Endothelial cell of umbilical vein (primary cell): ENCODE results near the gene SLC45A2. TPM values are rescaled to one million over a fixed set of nuclear protein-coding genes. Genes with fewer than 3 reads are reported as not detected.

Source experiments
- BruUV-seq: library from RNA; stranded (reverse); fragments of 400-500 nt; replicated peaks from 2 replicates; lab custom pipeline; 2021; lab: Mats Ljungman, UMichigan
- CTCF ChIA-PET: fragments of 300-600, 350-600 bp; sonication (Branson Sonifier 250); formaldehyde crosslinking; loops from one replicate; lab custom pipeline; 2021; ENCODE audit warnings: antibody characterized with exemption, inconsistent platforms; lab: Charles Lee
- POLR2A ChIA-PET: fragments of 300-600, 350-600 bp; sonication (Branson Sonifier 250); formaldehyde crosslinking; loops from one replicate; lab custom pipeline; 2021; ENCODE audit warnings: antibody characterized with exemption, inconsistent platforms; lab: Charles Lee
- DNase-seq: peaks from one replicate; pipeline ENCODE4 v3.0.0-alpha.2; 2011; ENCODE audit warnings: low read depth, low spot score
- FAIRE-seq: peaks from 2 replicates; lab custom pipeline; 2011; peaks lifted over from hg19 to GRCh38; lab: Jason Lieb, UNC
- H2AFZ ChIP-seq: 2 replicates; pipeline ENCODE4 v1.6.0; 2012; ENCODE audit warnings: low read depth, low read length, control low read depth, inconsistent platforms
- H3K27ac ChIP-seq: 2 replicates; pipeline ENCODE4 v1.5.1; 2011; ENCODE audit warnings: low read depth, mild to moderate bottlenecking, control low read depth, low read length, moderate library complexity; ENCODE audit not compliant: insufficient read depth
- H3K27me3 ChIP-seq, 2 experiments: 2 replicates each; pipeline versions ENCODE4 v1.6.0 to v1.6.1; 2011; ENCODE audit warnings: low read length in 2 of 2, mixed read lengths in 1 of 2; ENCODE audit not compliant: control insufficient read depth in 2 of 2, insufficient read depth in 2 of 2
- H3K36me3 ChIP-seq, 2 experiments: 2 replicates in 1 of 2; 3 replicates in 1 of 2; pipeline ENCODE4 v1.5.1; 2011; ENCODE audit warnings: low read length in 2 of 2, mild to moderate bottlenecking in 1 of 2, moderate library complexity in 1 of 2; ENCODE audit not compliant: control insufficient read depth in 2 of 2, insufficient read depth in 2 of 2; ENCODE audit errors: extremely low read depth in 1 of 2
- H3K4me1 ChIP-seq: 3 replicates; pipeline ENCODE4 v1.5.1; 2011; ENCODE audit warnings: mild to moderate bottlenecking, low read length; ENCODE audit not compliant: control insufficient read depth, insufficient read depth; ENCODE audit errors: extremely low read depth
- H3K4me2 ChIP-seq: 2 replicates; pipeline ENCODE4 v1.6.1; 2011; ENCODE audit warnings: low read length, control low read depth, mixed read lengths; ENCODE audit not compliant: insufficient read depth
- H3K4me3 ChIP-seq, 3 experiments: fragments of 200-600 bp in 1 of 3; sonication (generic), shearing (Covaris generic) in 1 of 3; replicated peaks in 1 of 3; 2 replicates each; pipeline ENCODE4 v1.5.1; 2011 to 2016; ENCODE audit warnings: control low read depth in 3 of 3, low read length in 3 of 3, mild to moderate bottlenecking in 2 of 3, inconsistent platforms in 1 of 3, low read depth in 1 of 3, moderate library complexity in 1 of 3; ENCODE audit not compliant: insufficient read depth in 1 of 3
- H3K79me2 ChIP-seq: 2 replicates; pipeline ENCODE4 v1.6.0; 2012; ENCODE audit warnings: low read length, inconsistent platforms; ENCODE audit not compliant: control insufficient read depth, insufficient read depth
- H3K9ac ChIP-seq: replicated peaks from 2 replicates; pipeline ENCODE3; 2011; ENCODE audit warnings: low read length, control low read depth; ENCODE audit not compliant: insufficient read depth; ENCODE audit errors: extremely low read depth
- H3K9me1 ChIP-seq: replicated peaks from 3 replicates; pipeline ENCODE4 v1.6.0; 2011; ENCODE audit warnings: mild to moderate bottlenecking, low read length; ENCODE audit not compliant: control insufficient read depth, insufficient read depth; ENCODE audit errors: extremely low read depth
- H3K9me3 ChIP-seq: replicated peaks from 2 replicates; pipeline ENCODE4 v1.5.1; 2012; ENCODE audit warnings: low read length, inconsistent platforms; ENCODE audit not compliant: control insufficient read depth, insufficient read depth
- H4K20me1 ChIP-seq: replicated peaks from 2 replicates; pipeline ENCODE3; 2011; ENCODE audit warnings: mild to moderate bottlenecking, low read length; ENCODE audit not compliant: control insufficient read depth, insufficient read depth; ENCODE audit errors: extremely low read depth
- CTCF ChIP-seq, 2 donors: IDR thresholded peaks; 1 replicate in 1 of 2; 2 replicates in 1 of 2; pipeline ENCODE4 v1.5.1; 2011; ENCODE audit warnings: low read length in 2 of 2, mild to moderate bottlenecking in 2 of 2, moderate library complexity in 2 of 2, control low read depth in 1 of 2, inconsistent platforms in 1 of 2, low read depth in 1 of 2; ENCODE audit not compliant: insufficient read depth in 1 of 2; ENCODE audit errors: extremely low read depth in 1 of 2
- EZH2 ChIP-seq: IDR thresholded peaks from 2 replicates; pipeline ENCODE4 v1.6.1; 2012; ENCODE audit warnings: borderline replicate concordance, low read depth, mild to moderate bottlenecking, moderate library complexity, low read length, inconsistent platforms; ENCODE audit not compliant: severe bottlenecking
- FOS ChIP-seq: IDR thresholded peaks from 2 replicates; pipeline ENCODE4 v1.6.1; 2011; ENCODE audit warnings: mild to moderate bottlenecking, low read length, moderate library complexity, borderline replicate concordance; ENCODE audit not compliant: insufficient read depth
- GATA2 ChIP-seq: IDR thresholded peaks from 2 replicates; pipeline ENCODE4 v1.7.0; 2011; ENCODE audit warnings: low read depth, mild to moderate bottlenecking, moderate library complexity, mixed read lengths, low read length; ENCODE audit not compliant: insufficient read length, insufficient read depth
- JUN ChIP-seq: IDR thresholded peaks from 2 replicates; pipeline ENCODE4 v1.6.1; 2011; ENCODE audit warnings: borderline replicate concordance, low read depth; ENCODE audit not compliant: insufficient read length, insufficient read depth
- MAX ChIP-seq: IDR thresholded peaks from 2 replicates; pipeline ENCODE4 v1.6.1; 2011; ENCODE audit not compliant: insufficient read depth, insufficient read length
- MYC ChIP-seq: IDR thresholded peaks from one replicate; pipeline ENCODE4 v1.6.1; 2011; ENCODE audit warnings: mild to moderate bottlenecking, low read depth, low read length
- POLR2A ChIP-seq: IDR thresholded peaks from 2 replicates; pipeline ENCODE4 v1.6.1; 2012; ENCODE audit warnings: low read depth, mild to moderate bottlenecking, control low read depth, low read length
- POLR2AphosphoS5 ChIP-seq: IDR thresholded peaks from 2 replicates; pipeline ENCODE4 v1.6.1; 2012; ENCODE audit warnings: low read depth, mild to moderate bottlenecking, control low read depth, low read length, moderate library complexity; ENCODE audit not compliant: insufficient read depth
- dilution Hi-C: fragments of 300-500 bp; cut with MboI; formaldehyde crosslinking; loops from one replicate; pipeline ENCODE4 v1.15.0; 2019; ENCODE audit warnings: low sequenced_read_pairs; ENCODE audit not compliant: extremely low pct_ligation_motif_present
- intact Hi-C: fragments of 100-400 bp; cut with micrococcal nuclease; formaldehyde crosslinking; loops from one replicate; pipeline ENCODE4 v1.10.0; 2022
- polyA plus RNA-seq, 4 experiments: library from polyadenylated mRNA; depleted of rRNA in 3 of 4; stranded (reverse) in 3 of 4; unstranded in 1 of 4; fragments of >200 nt; gene quantifications; 2 replicates each; pipeline versions ENCODE4 v1.2.1 to v1.2.3, GENCODE V29; 2011 to 2012; ENCODE audit warnings: missing spikeins in 1 of 4
- total RNA-seq: library from RNA; stranded (reverse); gene quantifications from 2 replicates; pipeline ENCODE4 v1.2.3, GENCODE V29; 2021

Gene SLC45A2
- total and polyA plus RNA-seq, 2 donors (not counting 3 experiments of a cell fraction or from before 2014, with no cell fraction given): not detected

- Histone ChIP-seq H3K9me3 (no peaks in the 10 kb centered on the region), H3K36me3 (no peaks in the 10 kb centered on the region), H3K9me1 (no peaks in the 10 kb centered on the region), H2AFZ (no peak overlapping the region), H3K4me3 (no peak overlapping the region), H3K27me3 (no peaks in the 10 kb centered on the region), H3K79me2 (no peaks in the 10 kb centered on the region), H3K27ac (no peak overlapping the region), H3K9ac (no peak overlapping the region), H3K4me1 (no peaks in the 10 kb centered on the region), H4K20me1 (no peaks in the 10 kb centered on the region), H3K4me2 (no peak overlapping the region)
- TF ChIP-seq EZH2 (no peak), JUN (no peak), MYC (no peak), MAX (no peak), POLR2AphosphoS5 (no peak), POLR2A (no peak), FOS (no peak), GATA2 (no peak), CTCF (IDR thresholded peaks at IDR 0.05; ENCODE audit: extremely low read depth in 1 of 2, insufficient read depth in 1 of 2, low read depth in 1 of 2, low read length in 2 of 2) (no peak)
- FAIRE-seq (no peak), DNase-seq (no peak)
- no TSS peak for BruUV-seq
- intact Hi-C loops: no loop called here
- CTCF ChIA-PET: no interaction called here
- POLR2A ChIA-PET: no interaction called here
- dilution Hi-C loops: no loop called here
Observed at GRCh38 chr5:34031966-34032365, 47.5 kb upstream of the SLC45A2 start.
